ACHN (cell line): ENCODE data around the gene MRS2.

Experiments
- DNase-seq: peaks from one replicate; pipeline ENCODE4 v3.0.0-alpha.2; 2015
- in situ Hi-C: cut with HindIII; loops from 2 replicates; pipeline ENCODE4 v1.10.0; 2017; ENCODE audit warnings: low sequenced_read_pairs, low pct_ligation_motif_present, low pct_unique_long_range_greater_than_20kb

The MRS2 gene

DNA sequence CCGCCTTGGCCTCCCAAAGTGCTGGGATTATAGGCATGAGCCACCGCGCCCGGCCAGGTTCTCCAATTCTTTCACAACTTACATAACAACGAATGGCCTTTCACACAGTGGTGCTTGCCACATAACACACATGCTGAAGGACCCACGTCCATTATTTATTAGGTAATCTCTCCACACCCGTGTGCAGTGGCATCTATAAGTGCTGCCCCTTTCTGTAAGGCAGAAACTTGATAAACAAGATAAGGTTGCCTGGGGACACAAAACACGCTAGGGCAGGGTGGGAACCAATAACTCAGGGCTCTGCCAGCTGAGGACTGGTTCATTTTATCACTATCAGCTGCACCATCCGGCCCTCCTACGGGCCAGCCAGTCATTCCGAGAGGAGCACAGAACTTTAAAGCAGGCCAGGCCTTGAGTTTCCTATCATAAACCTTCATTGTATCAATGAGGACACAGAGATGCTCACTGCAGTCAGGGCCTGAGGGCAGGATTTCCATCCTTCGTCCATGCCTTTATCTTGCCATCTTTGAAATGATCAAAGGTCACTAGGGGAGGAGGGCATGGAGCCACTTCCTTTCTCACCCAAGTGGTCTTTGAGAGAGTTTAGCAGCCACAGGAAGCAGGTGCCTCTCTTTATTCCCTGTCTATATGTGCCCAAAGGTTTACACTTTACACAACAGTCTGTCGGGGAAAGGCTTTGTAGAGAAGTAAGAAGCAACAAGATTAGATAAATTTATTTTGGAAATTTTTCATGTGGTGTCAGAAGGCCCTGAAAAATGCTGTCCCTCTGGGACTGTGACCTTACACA is 49.0 kb downstream of the MRS2 start:
- no peak for DNase-seq

DNA sequence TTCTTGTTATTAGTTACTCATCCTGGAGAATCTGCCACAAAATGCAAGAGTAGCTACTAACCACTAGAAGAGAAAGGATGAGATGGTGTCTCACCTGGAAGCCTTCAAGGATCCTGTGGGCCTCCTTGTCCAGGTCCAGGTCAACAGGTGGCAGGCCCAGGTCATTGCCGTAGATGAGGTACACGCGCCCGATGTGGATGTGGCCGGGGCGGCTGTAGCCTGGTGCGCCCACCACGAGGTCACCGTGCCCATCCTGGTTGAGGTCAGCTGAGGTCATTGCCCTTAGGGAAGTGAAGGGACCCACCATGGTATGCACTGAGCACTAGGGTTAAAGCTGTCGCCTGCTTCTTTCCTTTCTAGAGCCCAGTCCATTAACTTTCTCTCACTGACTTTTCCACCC is 51.2 kb downstream of the MRS2 start:
- in situ Hi-C loops: no loop called here
- no peak for DNase-seq

More for the DNA sequence above, 49.0 kb downstream of the MRS2 start:
- in situ Hi-C loops: no loop called here

DNA sequence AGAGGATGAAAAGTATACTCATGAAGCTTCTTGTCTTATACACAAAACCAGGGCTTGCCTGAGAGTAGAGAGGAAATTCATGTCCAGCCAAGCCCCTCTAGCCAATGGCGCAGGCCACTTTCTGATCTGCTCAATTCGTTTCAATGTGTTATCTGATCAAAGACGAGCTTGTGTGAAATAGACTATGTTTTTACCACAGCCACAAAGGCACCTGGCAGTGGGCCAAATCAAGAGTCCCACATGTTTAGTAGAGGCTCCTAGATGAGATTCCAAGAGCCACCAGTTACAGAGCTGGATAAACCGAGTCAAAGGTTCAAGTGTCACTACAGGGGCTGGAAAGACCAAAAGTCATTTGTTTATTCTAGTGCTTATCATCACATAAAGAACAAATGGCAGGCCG is 51.7 kb downstream of the MRS2 start:
- in situ Hi-C loops: no loop called here
- no peak for DNase-seq

DNA sequence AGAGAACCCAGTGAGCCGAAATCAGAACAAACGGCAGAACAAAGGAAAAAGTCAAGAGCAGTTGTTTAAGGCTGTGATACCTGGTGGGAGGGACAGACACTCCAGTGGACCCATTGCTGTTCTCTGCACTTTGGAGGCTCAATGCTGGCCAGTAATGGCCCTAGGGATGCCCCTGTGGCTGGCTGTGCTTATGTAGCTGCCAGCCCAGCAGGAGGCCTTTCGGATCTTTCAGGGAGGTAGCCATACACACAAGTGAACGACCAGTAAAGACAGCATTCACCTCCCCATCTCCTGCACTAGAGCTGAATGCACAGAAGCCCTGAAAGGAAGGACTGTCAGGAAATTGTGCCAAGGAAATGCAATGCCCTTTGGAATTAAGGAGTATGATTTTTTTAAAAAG is 52.3 kb downstream of the MRS2 start:
- no peak for DNase-seq
- in situ Hi-C loops: no loop called here

DNA sequence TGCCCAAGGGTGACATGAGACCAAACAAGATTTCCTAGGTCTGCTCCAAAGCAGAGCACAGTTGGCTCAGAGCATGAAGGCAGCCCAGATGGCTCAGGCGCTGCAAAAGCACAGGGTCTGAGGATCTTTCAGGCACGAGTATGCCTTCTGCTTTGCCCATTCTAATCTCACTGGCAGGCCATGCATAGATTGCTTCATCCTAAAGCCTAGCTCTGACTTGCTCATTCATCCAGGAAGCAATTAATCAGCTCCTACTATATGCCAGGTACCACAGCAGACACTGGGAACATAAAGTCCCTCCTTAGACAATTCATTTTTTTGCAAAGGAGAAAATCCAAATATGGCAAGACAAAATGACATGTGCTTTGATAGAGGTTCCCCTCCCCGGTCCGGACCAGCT is 55.4 kb downstream of the MRS2 start:
- DNase-seq: no peak
- in situ Hi-C loops: no loop called here

DNA sequence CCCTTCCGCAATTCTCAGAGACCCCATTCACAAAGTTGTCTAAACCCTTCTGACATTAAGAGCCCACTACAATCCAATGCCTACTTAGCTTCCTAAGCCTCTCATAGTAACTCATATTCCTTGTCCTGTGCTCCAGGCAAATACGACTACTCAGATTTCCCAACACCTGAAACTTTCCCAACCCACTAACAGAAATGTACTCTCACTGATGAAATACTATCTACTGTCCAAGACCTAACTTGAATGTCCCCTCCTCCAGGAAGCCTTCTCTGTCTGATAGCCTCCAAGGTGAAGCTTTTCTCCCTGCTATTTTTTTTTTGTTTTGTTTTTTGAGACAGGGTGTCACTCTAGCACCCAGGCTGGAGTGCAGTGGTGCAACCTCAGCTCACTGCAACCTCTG is 56.2 kb downstream of the MRS2 start:
- in situ Hi-C loops: no loop called here
- DNase-seq: no peak

DNA sequence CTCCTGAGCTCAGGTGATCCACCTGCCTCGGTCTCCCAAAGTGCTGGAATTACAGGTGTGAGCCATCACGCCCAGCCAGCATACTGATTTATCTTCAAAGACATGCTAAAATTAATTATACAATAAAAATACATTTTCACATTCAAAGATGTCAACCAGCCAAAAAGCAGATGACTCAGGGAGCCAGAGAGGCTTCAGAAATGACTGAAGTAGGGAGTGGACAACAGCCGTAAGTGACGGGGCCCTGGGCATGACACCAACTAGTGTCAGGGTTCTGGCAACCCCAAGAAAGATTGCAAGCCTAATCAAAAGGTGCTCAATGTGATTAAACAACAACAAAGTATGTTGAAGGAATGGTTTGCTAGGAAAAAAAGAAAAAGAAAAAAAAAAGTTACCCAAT is 58.2 kb downstream of the MRS2 start:
- no peak for DNase-seq
- in situ Hi-C loops: no loop called here

DNA sequence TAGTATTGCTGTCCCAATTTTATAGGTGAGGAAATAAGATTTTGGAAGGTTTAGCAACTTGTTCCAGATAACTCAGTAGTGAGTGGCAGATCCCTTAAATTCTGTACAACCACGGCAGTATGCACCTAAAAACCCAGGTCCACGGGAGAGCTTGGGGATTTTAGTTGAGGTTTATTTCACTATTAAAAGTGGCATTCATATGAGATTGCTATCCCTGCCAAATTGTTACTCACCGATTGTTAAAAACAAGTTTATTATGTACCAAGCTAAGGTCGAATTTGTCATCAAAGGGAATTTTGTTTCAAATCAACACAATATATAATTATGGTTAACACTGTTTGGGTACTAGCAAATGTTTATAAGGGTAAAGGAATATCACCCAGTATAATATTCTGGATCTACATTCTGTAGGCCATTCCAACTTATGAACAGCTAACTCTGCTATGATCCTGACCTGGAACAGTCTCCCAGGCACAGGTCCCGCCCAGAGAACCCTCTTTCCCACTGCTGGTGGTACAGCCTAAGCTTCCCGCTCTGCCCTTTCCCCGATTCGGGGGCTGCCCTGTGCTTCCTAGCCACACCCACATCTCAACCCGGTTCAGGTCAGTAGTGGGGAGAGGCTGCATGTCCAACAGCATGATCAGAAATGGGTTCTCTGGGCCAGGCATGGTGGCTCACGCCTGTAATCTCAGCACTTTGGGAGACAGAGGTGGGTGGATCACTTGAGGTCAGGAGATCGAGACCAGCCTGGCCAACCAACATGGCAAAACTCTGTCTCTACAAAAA is 61.7 kb downstream of the MRS2 start:
- in situ Hi-C loops: no loop called here
- no peak for DNase-seq

DNA sequence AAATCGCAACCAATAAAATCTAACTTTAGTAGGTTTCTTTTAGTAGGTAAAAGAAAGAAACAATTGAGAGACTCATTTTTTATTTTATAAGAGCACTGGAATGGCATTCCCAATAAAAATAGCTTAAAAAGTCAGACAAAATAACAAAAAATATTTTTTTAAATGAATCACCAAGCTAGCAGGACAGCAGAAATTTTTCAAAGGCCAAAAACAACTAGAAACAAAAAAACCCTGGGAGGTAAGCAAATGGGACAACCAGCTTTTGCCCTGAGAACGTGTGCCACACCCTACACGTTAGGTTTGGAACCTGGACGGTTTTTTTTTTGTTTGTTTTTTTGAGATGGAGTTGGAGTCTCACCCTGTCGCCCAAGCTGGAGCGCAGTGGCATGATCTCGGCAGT is 67.1 kb downstream of the MRS2 start:
- no peak for DNase-seq
- in situ Hi-C loops: no loop called here

DNA sequence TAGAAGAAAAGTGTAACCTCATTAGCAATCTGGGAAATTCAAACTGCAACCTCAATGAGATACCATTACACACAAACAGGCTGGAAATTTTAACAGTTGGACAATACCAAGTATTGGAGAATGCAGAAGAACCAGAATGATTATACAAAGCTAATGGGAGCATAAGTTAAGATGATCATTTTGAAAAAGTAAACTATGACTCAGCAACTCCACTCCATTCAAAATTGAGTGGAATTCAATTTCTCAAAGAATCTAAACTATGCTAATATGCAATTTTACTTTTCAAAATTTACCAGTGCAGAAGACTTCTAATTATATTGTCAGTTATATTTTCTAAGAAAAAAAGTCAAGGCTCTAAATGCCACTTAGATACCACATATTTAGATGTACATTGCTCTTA is 69.4 kb downstream of the MRS2 start:
- in situ Hi-C loops: no loop called here
- DNase-seq: no peak
